Right lobe of liver (tissue), 6 donors: ENCODE results near the gene IRF4. TPM values are rescaled to one million over a fixed set of nuclear protein-coding genes. Genes with fewer than 3 reads are reported as not detected.

Experiments
- ATAC-seq, 4 donors: fragments of 200-7000 bp; cut with Tn5 transposase; one replicate each; pipeline ENCODE4 v1.9.1; 2020; ENCODE audit warnings: mild to moderate bottlenecking in 4 of 4, moderate library complexity in 4 of 4
- DNase-seq, 3 donors: peaks; one replicate each; pipeline ENCODE4 v3.0.0-alpha.2; 2020
- H3K27ac ChIP-seq, 3 donors: fragments of 200-600 bp; one replicate each; pipeline ENCODE4 v1.8.0; 2022
- H3K27me3 ChIP-seq, 2 donors: fragments of 200-600 bp; one replicate each; pipeline ENCODE4 v1.8.0; 2022
- H3K36me3 ChIP-seq, 4 donors: fragments of 200-600 bp; sonication (generic) in 1 of 4; one replicate each; pipeline versions ENCODE4 v1.5.1 to v1.8.0; 2017 to 2022; ENCODE audit warnings: control low read depth in 1 of 4
- H3K4me1 ChIP-seq, 4 donors: fragments of 200-600 bp; sonication (generic) in 1 of 4; one replicate each; pipeline versions ENCODE4 v1.5.1 to v1.8.0; 2017 to 2022; ENCODE audit warnings: control low read depth in 1 of 4
- H3K4me3 ChIP-seq, 3 donors: fragments of 200-600 bp; one replicate each; pipeline ENCODE4 v1.8.0; 2022
- H3K9me3 ChIP-seq, 4 donors: fragments of 200-600 bp; sonication (generic) in 1 of 4; one replicate each; pipeline versions ENCODE4 v1.5.1 to v1.8.0; 2017 to 2022; ENCODE audit warnings: control low read depth in 1 of 4
- CTCF ChIP-seq, 4 donors: fragments of 200-600 bp in 3 of 4; fragments of 450-650 bp in 1 of 4; IDR thresholded peaks; one replicate each; pipeline versions ENCODE4 v1.5.1 to v1.8.0; 2016 to 2022; ENCODE audit warnings: antibody characterized with exemption in 4 of 4, mild to moderate bottlenecking in 2 of 4
- POLR2A ChIP-seq: fragments of 450-650 bp; IDR thresholded peaks from one replicate; pipeline ENCODE4 v1.6.1; 2017; ENCODE audit warnings: antibody characterized with exemption, mild to moderate bottlenecking
- WGBS: methylation state at CpG from one replicate; pipeline ENCODE4 v1.1.6; 2018; ENCODE audit warnings: low coverage, low lambda C conversion rate; ENCODE audit not compliant: insufficient coverage; ENCODE audit errors: missing lambda C conversion rate; 5-methylcytosine and 5-hydroxymethylcytosine counted together
- intact Hi-C, 2 donors: fragments of 100-400 bp; cut with DNase I; formaldehyde crosslinking; loops; one replicate each; pipeline versions ENCODE4 v1.11.2 to v1.14.1; 2022
- total RNA-seq, 6 experiments: library from RNA; depleted of rRNA in 2 of 6; stranded (reverse); fragments of >200 nt in 2 of 6; fragmentation: NEBNext Ultra II Directional in 3 of 6; extraction: Animal tissue kit (Norgen Biotek cat#: 25700) in 3 of 6; gene quantifications; one replicate each; pipeline versions ENCODE4 v1.1.0 to v1.2.4, GENCODE V29; 2016 to 2023
- donor health status: DM: no; HTN: yes; CAD: no.
- donor health status: DM: no; HTN: no; CAD: no.
- donor health status: DM: no; HTN: no; CAD: no.
- donor health status: DM: no; HTN: yes; CAD: no.
- donor health status: DM: no; HTN: yes; CAD: no.

Gene IRF4
- total RNA-seq, 6 experiments from 2014 or later = 0.24 to 5.0 (median 1.6) TPM

- WGBS = 66% methylated on average over 14 of the region's 14 CpGs
- no peak for TF ChIP-seq POLR2A
- DNase-seq = peak in 1 of 3 donors; percentile 44
These were observed 29.2 kb upstream of the IRF4 start for GRCh38 chr6:362231-362923.

GRCh38 chr6:362924-363249 is 28.7 kb upstream of the IRF4 start:
- no peaks in the 10 kb centered on the region for H3K9me3 ChIP-seq
- no peak overlapping the region for H3K4me3 ChIP-seq
- H3K27me3 ChIP-seq = no peaks in the 10 kb centered on the region
- peaks cover 0 to 12% (median 4%) of the 10 kb centered on the region in 4 donors for H3K4me1 ChIP-seq
- H3K27ac ChIP-seq = no peak overlapping the region
- no peak for TF ChIP-seq CTCF (IDR thresholded peaks at IDR 0.05)
- TF ChIP-seq POLR2A = no peak
- DNase-seq (no peak), ATAC-seq (no peak)
- no peaks in the 10 kb centered on the region for H3K36me3 ChIP-seq
- intact Hi-C loops = no loop called here
- WGBS = 73% methylated on average over 5 of the region's 5 CpGs

More at GRCh38 chr6:362231-362923, 29.2 kb upstream of the IRF4 start:
- Histone ChIP-seq H3K36me3 (no peaks in the 10 kb centered on the region), H3K4me1 (peaks cover 0 to 12% (median 4%) of the 10 kb centered on the region in 4 donors), H3K4me3 (no peak overlapping the region), H3K9me3 (no peaks in the 10 kb centered on the region), H3K27ac (peak overlapping the region in 1 of 3 donors; percentile 96), H3K27me3 (no peaks in the 10 kb centered on the region)
- no peak for ATAC-seq
- intact Hi-C loops = no loop called here

GRCh38 chr6:363291-363690 is 28.3 kb upstream of the IRF4 start:
- Histone ChIP-seq H3K27me3 (peaks cover 0 to under 1% of the 10 kb centered on the region in 2 donors), H3K9me3 (no peaks in the 10 kb centered on the region), H3K36me3 (no peaks in the 10 kb centered on the region), H3K27ac (no peak overlapping the region), H3K4me1 (peaks cover 0 to 12% (median 4%) of the 10 kb centered on the region in 4 donors), H3K4me3 (no peak overlapping the region)
- intact Hi-C loops = no loop called here
- TF ChIP-seq POLR2A (no peak), CTCF (IDR thresholded peaks at IDR 0.05) (no peak)
- no peak for DNase-seq
- 67% methylated on average over 11 of the region's 12 CpGs for WGBS
- no peak for ATAC-seq

GRCh38 chr6:363909-364308 is 27.6 kb upstream of the IRF4 start:
- no peaks in the 10 kb centered on the region for H3K36me3 ChIP-seq
- DNase-seq (peak in 1 of 3 donors; percentile 40), ATAC-seq (no peak)

GRCh38 chr6:364609-365540 is 26.7 kb upstream of the IRF4 start:
- Histone ChIP-seq H3K27me3 (peaks cover 0 to 3% of the 10 kb centered on the region in 2 donors), H3K27ac (no peak overlapping the region), H3K9me3 (no peaks in the 10 kb centered on the region), H3K4me1 (peaks cover 0 to 12% (median 4%) of the 10 kb centered on the region in 4 donors), H3K36me3 (no peaks in the 10 kb centered on the region), H3K4me3 (no peak overlapping the region)
- ATAC-seq (no peak), DNase-seq (no peak)
- 56% methylated on average over 11 of the region's 11 CpGs for WGBS
- TF ChIP-seq POLR2A (no peak), CTCF (IDR thresholded peaks at IDR 0.05) (no peak)
- intact Hi-C loops = no loop called here

More at GRCh38 chr6:363909-364308, 27.6 kb upstream of the IRF4 start:
- Histone ChIP-seq H3K4me3 (no peak overlapping the region), H3K4me1 (peaks cover 0 to 12% (median 4%) of the 10 kb centered on the region in 4 donors), H3K9me3 (no peaks in the 10 kb centered on the region), H3K27ac (no peak overlapping the region), H3K27me3 (peaks cover 0 to 3% of the 10 kb centered on the region in 2 donors)
- 75% methylated on average over 13 of the region's 13 CpGs for WGBS
- intact Hi-C loops = no loop called here
- TF ChIP-seq POLR2A = no peak
